Keratinocyte (primary cell): ENCODE measurements around the gene HS3ST3B1. TPM values are rescaled to one million over a fixed set of nuclear protein-coding genes. Genes with fewer than 3 reads are reported as not detected.

Experiments
- DNase-seq: peaks from one replicate; pipeline ENCODE4 v3.0.0-alpha.2; 2011; ENCODE audit warnings: low read depth, missing footprints, low spot score
- FAIRE-seq: peaks from 2 replicates; lab custom pipeline; 2011; peaks lifted over from hg19 to GRCh38; lab: Jason Lieb, UNC
- H2AFZ ChIP-seq: 2 replicates; pipeline ENCODE4 v1.6.0; 2012; ENCODE audit warnings: low read length, control low read depth, inconsistent platforms; ENCODE audit not compliant: control insufficient read depth
- H3K27ac ChIP-seq: 2 replicates; pipeline ENCODE4 v1.5.1; 2011; ENCODE audit warnings: low read length; ENCODE audit not compliant: control insufficient read depth, insufficient read depth
- H3K27me3 ChIP-seq: 3 replicates; pipeline ENCODE4 v1.6.0; 2011; ENCODE audit warnings: low read length; ENCODE audit not compliant: control insufficient read depth, insufficient read depth; ENCODE audit errors: extremely low read depth
- H3K36me3 ChIP-seq, 2 experiments: 2 replicates in 1 of 2; 3 replicates in 1 of 2; pipeline ENCODE4 v1.5.1; 2011; ENCODE audit warnings: low read length in 2 of 2, mild to moderate bottlenecking in 1 of 2; ENCODE audit not compliant: control insufficient read depth in 2 of 2, insufficient read depth in 2 of 2; ENCODE audit errors: extremely low read depth in 1 of 2
- H3K4me1 ChIP-seq: 3 replicates; pipeline ENCODE4 v1.5.1; 2011; ENCODE audit warnings: low read length; ENCODE audit not compliant: control insufficient read depth, insufficient read depth; ENCODE audit errors: extremely low read depth
- H3K4me2 ChIP-seq: 3 replicates; pipeline ENCODE4 v1.6.0; 2011; ENCODE audit warnings: low read depth, low read length; ENCODE audit not compliant: control insufficient read depth, insufficient read depth; ENCODE audit errors: extremely low read depth
- H3K4me3 ChIP-seq, 3 experiments: fragments of 200-600 bp in 1 of 3; sonication (generic) in 1 of 3; 2 replicates in 2 of 3; 3 replicates in 1 of 3; pipeline ENCODE4 v1.5.1; 2011 to 2016; ENCODE audit warnings: low read length in 3 of 3, mild to moderate bottlenecking in 3 of 3, control low read depth in 2 of 3, inconsistent platforms in 1 of 3, low read depth in 1 of 3, mixed read lengths in 1 of 3, mixed run types in 1 of 3, moderate library complexity in 1 of 3; ENCODE audit not compliant: control insufficient read depth in 2 of 3, insufficient read depth in 2 of 3; ENCODE audit errors: extremely low read depth in 1 of 3
- H3K79me2 ChIP-seq: 2 replicates; pipeline ENCODE4 v1.6.0; 2012; ENCODE audit warnings: low read length; ENCODE audit not compliant: control insufficient read depth, insufficient read depth
- H3K9ac ChIP-seq: 3 replicates; pipeline ENCODE4 v1.6.0; 2011; ENCODE audit warnings: low read length; ENCODE audit not compliant: control insufficient read depth, insufficient read depth; ENCODE audit errors: extremely low read depth
- H3K9me1 ChIP-seq: 3 replicates; pipeline ENCODE4 v1.6.0; 2011; ENCODE audit warnings: low read length; ENCODE audit not compliant: control insufficient read depth, insufficient read depth; ENCODE audit errors: extremely low read depth
- H3K9me3 ChIP-seq: 2 replicates; pipeline ENCODE4 v1.5.1; 2012; ENCODE audit warnings: low read depth, low read length; ENCODE audit not compliant: control insufficient read depth
- H4K20me1 ChIP-seq: 3 replicates; pipeline ENCODE4 v1.6.0; 2011; ENCODE audit warnings: low read length; ENCODE audit not compliant: control insufficient read depth, insufficient read depth; ENCODE audit errors: extremely low read depth
- CTCF ChIP-seq, 3 experiments: IDR thresholded peaks in 1 of 3; conservative IDR thresholded peaks in 1 of 3; optimal IDR thresholded peaks in 1 of 3; 2 replicates in 2 of 3; 3 replicates in 1 of 3; pipeline versions ENCODE3 to v1.5.1; 2011; ENCODE audit warnings: low read length in 3 of 3, mild to moderate bottlenecking in 3 of 3, moderate library complexity in 2 of 3, control low read depth in 1 of 3, inconsistent platforms in 1 of 3; ENCODE audit not compliant: insufficient read depth in 2 of 3; ENCODE audit errors: extremely low read depth in 1 of 3
- EZH2 ChIP-seq: IDR thresholded peaks from one replicate; pipeline ENCODE4 v1.6.1; 2012; ENCODE audit warnings: inconsistent platforms, mild to moderate bottlenecking, low read length, moderate library complexity
- dilution Hi-C: fragments of 300-500 bp; cut with MboI; formaldehyde crosslinking; loops from one replicate; pipeline ENCODE4 v1.7.0; 2020; ENCODE audit warnings: low sequenced_read_pairs; ENCODE audit not compliant: extremely low pct_ligation_motif_present
- polyA plus RNA-seq, 5 experiments: library from polyadenylated mRNA; depleted of rRNA in 3 of 5; stranded (reverse) in 3 of 5; stranded (forward) in 1 of 5; unstranded in 1 of 5; fragments of >200 nt; gene quantifications; 1 replicate in 1 of 5; 2 replicates in 3 of 5; 3 replicates in 1 of 5; pipeline versions ENCODE4 v1.2.1 to v1.2.3, GENCODE V29; 2011 to 2012; ENCODE audit warnings: missing spikeins in 2 of 5, low read depth in 1 of 5, low replicate concordance in 1 of 5

The HS3ST3B1 gene
- polyA plus RNA-seq, 1 donor (not counting 4 experiments of a cell fraction or from before 2014, with no cell fraction given) = 3.9 TPM

GRCh38 chr17:14372461-14372860 is 71.6 kb downstream of the HS3ST3B1 start:
- no peak overlapping the region for H3K9ac ChIP-seq
- FAIRE-seq = no peak
- H3K27ac ChIP-seq = no peak overlapping the region

GRCh38 chr17:14372905-14373613 is 72.2 kb downstream of the HS3ST3B1 start:
- no peaks in the 10 kb centered on the region for H3K9me1 ChIP-seq
- H3K9ac ChIP-seq = no peak overlapping the region
- H3K4me2 ChIP-seq = no peak overlapping the region
- no peak overlapping the region for H3K27ac ChIP-seq
- H3K4me3 ChIP-seq = no peak overlapping the region
- DNase-seq = no peak
- no peaks in the 10 kb centered on the region for H4K20me1 ChIP-seq
- H3K79me2 ChIP-seq = no peaks in the 10 kb centered on the region
- no peaks in the 10 kb centered on the region for H3K9me3 ChIP-seq
- dilution Hi-C loops = no loop called here
- H3K27me3 ChIP-seq = no peaks in the 10 kb centered on the region
- TF ChIP-seq EZH2 (no peak), CTCF (optimal IDR thresholded peaks at IDR 0.05 in 1 of 3, IDR thresholded peaks at IDR 0.05 in 1 of 3, conservative IDR thresholded peaks at IDR 0.05 in 1 of 3; ENCODE audit: extremely low read depth in 1 of 3, insufficient read depth in 2 of 3, low read length in 3 of 3) (no peak)
- H3K36me3 ChIP-seq = no peaks in the 10 kb centered on the region
- no peak overlapping the region for H2AFZ ChIP-seq
- no peak for FAIRE-seq
- no peaks in the 10 kb centered on the region for H3K4me1 ChIP-seq

More at GRCh38 chr17:14372461-14372860, 71.6 kb downstream of the HS3ST3B1 start:
- no peak overlapping the region for H3K4me2 ChIP-seq
- no peaks in the 10 kb centered on the region for H4K20me1 ChIP-seq
- dilution Hi-C loops = no loop called here
- H3K9me3 ChIP-seq = no peaks in the 10 kb centered on the region
- no peak overlapping the region for H2AFZ ChIP-seq
- no peak overlapping the region for H3K4me3 ChIP-seq
- no peaks in the 10 kb centered on the region for H3K36me3 ChIP-seq
- H3K27me3 ChIP-seq = no peaks in the 10 kb centered on the region
- TF ChIP-seq CTCF (optimal IDR thresholded peaks at IDR 0.05 in 1 of 3, IDR thresholded peaks at IDR 0.05 in 1 of 3, conservative IDR thresholded peaks at IDR 0.05 in 1 of 3; ENCODE audit: extremely low read depth in 1 of 3, insufficient read depth in 2 of 3, low read length in 3 of 3) = no peak
- TF ChIP-seq EZH2 = no peak
- H3K4me1 ChIP-seq = no peaks in the 10 kb centered on the region
- no peaks in the 10 kb centered on the region for H3K9me1 ChIP-seq
- DNase-seq = no peak
- no peaks in the 10 kb centered on the region for H3K79me2 ChIP-seq
